WERI-Rb-1 (cell line): ENCODE measurements around the gene MAN1C1.
A peak's percentile ranks its signal among the peaks of the same experiment; 100 is the strongest.

Experiments
- DNase-seq: peaks from one replicate; pipeline ENCODE4 v3.0.0-alpha.2; 2020
- H3K27ac ChIP-seq: fragments of 250-450 bp; sonication (Bioruptor Pico); 2 replicates; pipeline ENCODE4 v1.5.1; 2020; ENCODE audit warnings: mild to moderate bottlenecking, moderate library complexity
- H3K27me3 ChIP-seq: fragments of 250-450 bp; sonication (Bioruptor Pico); 2 replicates; pipeline ENCODE4 v1.5.1; 2021; ENCODE audit warnings: mild to moderate bottlenecking, low read depth, moderate library complexity; ENCODE audit not compliant: insufficient read depth, severe bottlenecking
- H3K36me3 ChIP-seq: fragments of 250-450 bp; sonication (Bioruptor Pico); 2 replicates; pipeline ENCODE4 v1.5.1; 2020; ENCODE audit warnings: mild to moderate bottlenecking, moderate library complexity
- H3K4me3 ChIP-seq: 2 replicates; pipeline ENCODE4 v1.5.1; 2011; ENCODE audit warnings: low read depth, mild to moderate bottlenecking, control low read depth, low read length
- H3K9me3 ChIP-seq: fragments of 250-450 bp; sonication (Bioruptor Pico); 2 replicates; pipeline ENCODE4 v1.5.1; 2021; ENCODE audit warnings: mild to moderate bottlenecking, moderate library complexity; ENCODE audit not compliant: severe bottlenecking
- TF ChIP-seq, protein P1 (sequence below): IDR thresholded peaks from 2 replicates; pipeline ENCODE4 v1.5.1; 2011; ENCODE audit warnings: low read depth, mild to moderate bottlenecking, control low read depth, inconsistent platforms, low read length

The MAN1C1 gene

DNA sequence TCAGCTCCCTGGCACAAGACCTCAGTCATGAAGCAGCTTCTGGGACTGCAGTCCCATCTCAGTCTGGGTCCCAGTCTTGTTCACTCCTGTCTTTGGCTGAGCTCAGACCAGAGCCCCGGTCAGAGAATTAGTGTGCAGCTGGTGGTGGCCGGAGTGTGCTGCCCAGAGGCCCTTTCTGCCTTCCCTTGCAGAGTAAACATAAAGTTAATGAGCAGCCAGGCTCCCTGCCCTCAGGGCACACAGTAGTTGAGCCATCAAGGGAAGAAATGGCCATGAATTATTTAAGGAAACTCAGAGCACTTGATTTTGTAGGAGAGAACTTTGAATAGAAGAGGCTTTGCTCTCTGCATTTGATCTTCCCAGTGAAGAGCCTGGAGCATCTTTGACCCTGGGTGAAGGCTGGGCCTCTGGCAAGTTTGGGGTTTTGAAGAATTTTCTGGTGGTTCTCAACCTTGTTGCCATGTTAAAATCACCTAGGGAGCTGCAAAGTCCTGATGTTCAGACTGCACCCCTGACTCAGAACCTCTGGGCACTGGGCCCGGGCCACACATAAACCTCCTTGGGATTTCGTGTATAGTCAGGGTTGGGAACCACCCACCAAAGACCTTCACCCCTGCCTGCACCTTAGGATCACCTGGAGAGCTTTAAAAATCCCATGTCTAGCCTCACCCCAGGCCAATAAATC is 157.0 kb downstream of the MAN1C1 start:
- no peak for DNase-seq
- Histone ChIP-seq H3K4me3 (no peak overlapping the region), H3K27me3 (no peaks in the 10 kb centered on the region), H3K36me3 (no peaks in the 10 kb centered on the region), H3K27ac (no peak overlapping the region), H3K9me3 (no peaks in the 10 kb centered on the region)
- TF ChIP-seq, protein P1, sequence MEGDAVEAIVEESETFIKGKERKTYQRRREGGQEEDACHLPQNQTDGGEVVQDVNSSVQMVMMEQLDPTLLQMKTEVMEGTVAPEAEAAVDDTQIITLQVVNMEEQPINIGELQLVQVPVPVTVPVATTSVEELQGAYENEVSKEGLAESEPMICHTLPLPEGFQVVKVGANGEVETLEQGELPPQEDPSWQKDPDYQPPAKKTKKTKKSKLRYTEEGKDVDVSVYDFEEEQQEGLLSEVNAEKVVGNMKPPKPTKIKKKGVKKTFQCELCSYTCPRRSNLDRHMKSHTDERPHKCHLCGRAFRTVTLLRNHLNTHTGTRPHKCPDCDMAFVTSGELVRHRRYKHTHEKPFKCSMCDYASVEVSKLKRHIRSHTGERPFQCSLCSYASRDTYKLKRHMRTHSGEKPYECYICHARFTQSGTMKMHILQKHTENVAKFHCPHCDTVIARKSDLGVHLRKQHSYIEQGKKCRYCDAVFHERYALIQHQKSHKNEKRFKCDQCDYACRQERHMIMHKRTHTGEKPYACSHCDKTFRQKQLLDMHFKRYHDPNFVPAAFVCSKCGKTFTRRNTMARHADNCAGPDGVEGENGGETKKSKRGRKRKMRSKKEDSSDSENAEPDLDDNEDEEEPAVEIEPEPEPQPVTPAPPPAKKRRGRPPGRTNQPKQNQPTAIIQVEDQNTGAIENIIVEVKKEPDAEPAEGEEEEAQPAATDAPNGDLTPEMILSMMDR = no peak

GRCh38 chr1:25774206-25774803 is 157.7 kb downstream of the MAN1C1 start:
- TF ChIP-seq, protein P1 = no peak
- DNase-seq = no peak
- H3K27ac ChIP-seq = no peak overlapping the region
- H3K4me3 ChIP-seq = no peak overlapping the region
- H3K27me3 ChIP-seq = no peaks in the 10 kb centered on the region
- H3K36me3 ChIP-seq = no peaks in the 10 kb centered on the region
- no peaks in the 10 kb centered on the region for H3K9me3 ChIP-seq

DNA sequence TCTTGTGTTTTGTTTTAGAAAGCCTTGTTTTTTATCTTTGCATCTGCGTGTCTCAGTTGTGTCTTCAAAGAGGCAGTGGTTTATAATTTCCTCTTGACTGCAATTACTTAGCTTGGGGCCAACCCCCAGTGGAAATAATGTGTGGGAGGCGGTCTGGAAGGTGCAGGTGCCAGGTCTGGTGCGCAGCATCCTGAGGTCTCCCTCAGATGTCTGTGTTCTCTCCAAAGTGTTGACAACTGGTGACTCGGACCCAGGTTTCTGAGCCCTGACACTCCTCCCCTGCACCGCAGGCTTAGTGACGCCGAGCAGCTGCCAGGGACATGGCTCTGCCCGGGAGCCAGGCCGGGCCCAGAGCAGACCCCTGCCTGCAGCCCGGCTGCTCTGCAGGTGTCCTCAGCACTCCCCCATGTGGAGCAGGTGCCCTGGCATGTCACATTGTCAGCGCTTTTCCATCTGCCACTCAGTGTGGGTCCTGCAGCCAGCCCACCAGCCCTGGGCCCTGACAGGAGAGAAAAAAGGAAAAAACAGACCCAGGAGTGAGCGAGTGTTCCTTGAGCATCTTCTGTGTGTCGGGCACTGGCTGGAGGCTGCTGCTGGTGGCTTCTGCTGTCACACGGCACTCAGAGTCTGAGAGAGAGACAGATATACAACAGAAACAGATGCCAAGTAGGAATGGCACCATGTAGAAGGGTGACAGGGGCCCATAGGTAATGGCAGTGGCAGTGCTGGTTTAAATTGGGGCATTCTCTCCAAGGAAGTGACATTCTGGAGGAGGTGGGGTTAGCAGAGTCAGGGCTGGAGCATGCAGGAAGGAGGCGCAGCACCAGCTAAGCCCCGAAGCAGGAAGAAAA is 158.6 kb downstream of the MAN1C1 start:
- no peaks in the 10 kb centered on the region for H3K36me3 ChIP-seq
- TF ChIP-seq, protein P1 = peak; percentile 28; the same call in 1 of the 2 replicates
- H3K27me3 ChIP-seq = no peaks in the 10 kb centered on the region
- DNase-seq = peak; percentile 68
- no peaks in the 10 kb centered on the region for H3K9me3 ChIP-seq
- no peak overlapping the region for H3K4me3 ChIP-seq
- H3K27ac ChIP-seq = peak overlapping the region; percentile 28

- no peak overlapping the region for H3K4me3 ChIP-seq
- no peak for DNase-seq
- no peak overlapping the region for H3K27ac ChIP-seq
- TF ChIP-seq, protein P1 = no peak
- H3K36me3 ChIP-seq = no peaks in the 10 kb centered on the region
- no peaks in the 10 kb centered on the region for H3K9me3 ChIP-seq
- no peaks in the 10 kb centered on the region for H3K27me3 ChIP-seq
Observed at GRCh38 chr1:25779388-25779787, 162.8 kb downstream of the MAN1C1 start.

DNA sequence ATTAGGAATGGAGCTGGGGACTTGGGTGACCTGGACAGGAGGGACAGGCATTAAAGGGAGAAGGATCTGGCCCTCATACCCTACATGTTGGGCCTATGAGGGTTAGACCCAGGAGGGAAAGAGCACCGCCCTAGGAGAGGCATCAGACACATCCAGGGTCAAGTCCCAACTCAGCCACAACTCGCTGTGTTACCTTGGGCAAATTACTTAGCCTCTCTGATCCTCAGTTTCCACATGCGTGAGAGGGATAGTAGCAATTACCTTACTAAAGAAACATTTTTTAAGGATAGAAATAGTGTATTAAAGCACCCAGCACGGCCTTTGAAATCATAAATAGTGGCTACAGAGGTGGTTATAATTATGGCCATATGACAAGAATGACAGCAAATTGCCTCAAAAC is 163.3 kb downstream of the MAN1C1 start:
- Histone ChIP-seq H3K4me3 (no peak overlapping the region), H3K9me3 (no peaks in the 10 kb centered on the region), H3K27ac (no peak overlapping the region), H3K27me3 (no peaks in the 10 kb centered on the region), H3K36me3 (no peaks in the 10 kb centered on the region)
- no peak for DNase-seq
- TF ChIP-seq, protein P1 = no peak
